H1 (cell line): ENCODE data around the gene KCNJ12. TPM values are rescaled to one million over a fixed set of nuclear protein-coding genes. Genes with fewer than 3 reads are reported as not detected.

Experiments used
- BACH1 ChIP-seq: IDR thresholded peaks from 2 replicates; pipeline ENCODE4 v1.6.1; 2012; ENCODE audit warnings: low read length, improper control_type of control experiment
- CBX5 ChIP-seq: fragments of 300-800, 300-1000 bp; sonication (generic); IDR thresholded peaks from 2 replicates; pipeline ENCODE4 v1.7.1; 2016; ENCODE audit warnings: antibody characterized with exemption, low read length, low read depth
- HDAC6 ChIP-seq: IDR thresholded peaks from one replicate; pipeline ENCODE4 v1.7.1; 2012; ENCODE audit warnings: low read depth, mild to moderate bottlenecking, inconsistent platforms, low read length, moderate library complexity
- KDM1A ChIP-seq: fragments of 200-600, 300-600 bp; sonication (generic); IDR thresholded peaks from 2 replicates; pipeline ENCODE4 v1.7.1; 2016; ENCODE audit warnings: mild to moderate bottlenecking, low read length, borderline replicate concordance
- RXRA ChIP-seq: IDR thresholded peaks from 2 replicates; pipeline ENCODE4 v1.6.1; 2011; ENCODE audit warnings: low read depth, mild to moderate bottlenecking, low read length, moderate library complexity; ENCODE audit not compliant: insufficient read depth
- ZNF274 ChIP-seq: IDR thresholded peaks from 2 replicates; pipeline ENCODE4 v1.7.0; 2012; ENCODE audit warnings: low read length, borderline replicate concordance; ENCODE audit errors: extremely low read depth
- polyA plus RNA-seq, 7 experiments: library from polyadenylated mRNA; depleted of rRNA in 3 of 7; stranded (reverse) in 5 of 7; unstranded in 2 of 7; fragments of >200 nt in 5 of 7; fragments of 200-250 nt in 2 of 7; gene quantifications; 1 replicate in 5 of 7; 2 replicates in 1 of 7; 4 replicates in 1 of 7; pipeline versions ENCODE4 v1.2.1 to v1.2.3, GENCODE V29; 2011 to 2013; ENCODE audit warnings: missing spikeins in 2 of 7, mixed read lengths in 2 of 7
- total RNA-seq: library from RNA; stranded (reverse); fragmentation: NEBNext Ultra II Directional; extraction: Animal tissue kit (Norgen Biotek cat#: 25700); gene quantifications from 2 replicates; pipeline ENCODE4 v1.2.1, GENCODE V29; 2021
- TF ChIP-seq, protein P1 (sequence below): fragments of 300-600 bp; sonication (generic); IDR thresholded peaks from 2 replicates; pipeline ENCODE4 v1.7.1; 2012; ENCODE audit warnings: low read length, moderate library complexity, mild to moderate bottlenecking, inconsistent platforms; ENCODE audit not compliant: insufficient replicate concordance

The KCNJ12 gene
- total and polyA plus RNA-seq, 2 of the 8 experiments (the other 6 are each of a cell fraction or from before 2014, with no cell fraction given): 1.2 to 1.5 TPM

DNA sequence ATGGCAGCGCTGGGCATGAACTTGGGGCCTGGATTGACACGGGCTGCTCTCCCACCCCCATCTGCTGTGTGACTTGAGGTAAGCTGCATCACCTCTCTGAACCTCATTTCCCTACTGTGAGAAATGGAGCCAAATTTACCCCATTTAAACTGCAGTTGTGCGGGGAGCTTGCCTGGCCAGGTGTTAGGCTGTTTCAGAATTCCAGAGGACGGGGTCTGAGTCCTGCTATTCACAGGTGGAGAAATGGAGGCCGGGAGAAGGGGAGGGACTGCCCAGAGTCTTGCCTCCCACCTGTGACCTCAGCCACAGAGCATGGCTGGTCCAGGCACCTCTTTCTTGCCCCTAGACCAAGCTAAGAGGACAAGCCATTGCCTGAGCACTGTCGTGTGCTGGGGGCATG, 12.8 kb downstream of the KCNJ12 start (continued):
- TF ChIP-seq, protein P1, sequence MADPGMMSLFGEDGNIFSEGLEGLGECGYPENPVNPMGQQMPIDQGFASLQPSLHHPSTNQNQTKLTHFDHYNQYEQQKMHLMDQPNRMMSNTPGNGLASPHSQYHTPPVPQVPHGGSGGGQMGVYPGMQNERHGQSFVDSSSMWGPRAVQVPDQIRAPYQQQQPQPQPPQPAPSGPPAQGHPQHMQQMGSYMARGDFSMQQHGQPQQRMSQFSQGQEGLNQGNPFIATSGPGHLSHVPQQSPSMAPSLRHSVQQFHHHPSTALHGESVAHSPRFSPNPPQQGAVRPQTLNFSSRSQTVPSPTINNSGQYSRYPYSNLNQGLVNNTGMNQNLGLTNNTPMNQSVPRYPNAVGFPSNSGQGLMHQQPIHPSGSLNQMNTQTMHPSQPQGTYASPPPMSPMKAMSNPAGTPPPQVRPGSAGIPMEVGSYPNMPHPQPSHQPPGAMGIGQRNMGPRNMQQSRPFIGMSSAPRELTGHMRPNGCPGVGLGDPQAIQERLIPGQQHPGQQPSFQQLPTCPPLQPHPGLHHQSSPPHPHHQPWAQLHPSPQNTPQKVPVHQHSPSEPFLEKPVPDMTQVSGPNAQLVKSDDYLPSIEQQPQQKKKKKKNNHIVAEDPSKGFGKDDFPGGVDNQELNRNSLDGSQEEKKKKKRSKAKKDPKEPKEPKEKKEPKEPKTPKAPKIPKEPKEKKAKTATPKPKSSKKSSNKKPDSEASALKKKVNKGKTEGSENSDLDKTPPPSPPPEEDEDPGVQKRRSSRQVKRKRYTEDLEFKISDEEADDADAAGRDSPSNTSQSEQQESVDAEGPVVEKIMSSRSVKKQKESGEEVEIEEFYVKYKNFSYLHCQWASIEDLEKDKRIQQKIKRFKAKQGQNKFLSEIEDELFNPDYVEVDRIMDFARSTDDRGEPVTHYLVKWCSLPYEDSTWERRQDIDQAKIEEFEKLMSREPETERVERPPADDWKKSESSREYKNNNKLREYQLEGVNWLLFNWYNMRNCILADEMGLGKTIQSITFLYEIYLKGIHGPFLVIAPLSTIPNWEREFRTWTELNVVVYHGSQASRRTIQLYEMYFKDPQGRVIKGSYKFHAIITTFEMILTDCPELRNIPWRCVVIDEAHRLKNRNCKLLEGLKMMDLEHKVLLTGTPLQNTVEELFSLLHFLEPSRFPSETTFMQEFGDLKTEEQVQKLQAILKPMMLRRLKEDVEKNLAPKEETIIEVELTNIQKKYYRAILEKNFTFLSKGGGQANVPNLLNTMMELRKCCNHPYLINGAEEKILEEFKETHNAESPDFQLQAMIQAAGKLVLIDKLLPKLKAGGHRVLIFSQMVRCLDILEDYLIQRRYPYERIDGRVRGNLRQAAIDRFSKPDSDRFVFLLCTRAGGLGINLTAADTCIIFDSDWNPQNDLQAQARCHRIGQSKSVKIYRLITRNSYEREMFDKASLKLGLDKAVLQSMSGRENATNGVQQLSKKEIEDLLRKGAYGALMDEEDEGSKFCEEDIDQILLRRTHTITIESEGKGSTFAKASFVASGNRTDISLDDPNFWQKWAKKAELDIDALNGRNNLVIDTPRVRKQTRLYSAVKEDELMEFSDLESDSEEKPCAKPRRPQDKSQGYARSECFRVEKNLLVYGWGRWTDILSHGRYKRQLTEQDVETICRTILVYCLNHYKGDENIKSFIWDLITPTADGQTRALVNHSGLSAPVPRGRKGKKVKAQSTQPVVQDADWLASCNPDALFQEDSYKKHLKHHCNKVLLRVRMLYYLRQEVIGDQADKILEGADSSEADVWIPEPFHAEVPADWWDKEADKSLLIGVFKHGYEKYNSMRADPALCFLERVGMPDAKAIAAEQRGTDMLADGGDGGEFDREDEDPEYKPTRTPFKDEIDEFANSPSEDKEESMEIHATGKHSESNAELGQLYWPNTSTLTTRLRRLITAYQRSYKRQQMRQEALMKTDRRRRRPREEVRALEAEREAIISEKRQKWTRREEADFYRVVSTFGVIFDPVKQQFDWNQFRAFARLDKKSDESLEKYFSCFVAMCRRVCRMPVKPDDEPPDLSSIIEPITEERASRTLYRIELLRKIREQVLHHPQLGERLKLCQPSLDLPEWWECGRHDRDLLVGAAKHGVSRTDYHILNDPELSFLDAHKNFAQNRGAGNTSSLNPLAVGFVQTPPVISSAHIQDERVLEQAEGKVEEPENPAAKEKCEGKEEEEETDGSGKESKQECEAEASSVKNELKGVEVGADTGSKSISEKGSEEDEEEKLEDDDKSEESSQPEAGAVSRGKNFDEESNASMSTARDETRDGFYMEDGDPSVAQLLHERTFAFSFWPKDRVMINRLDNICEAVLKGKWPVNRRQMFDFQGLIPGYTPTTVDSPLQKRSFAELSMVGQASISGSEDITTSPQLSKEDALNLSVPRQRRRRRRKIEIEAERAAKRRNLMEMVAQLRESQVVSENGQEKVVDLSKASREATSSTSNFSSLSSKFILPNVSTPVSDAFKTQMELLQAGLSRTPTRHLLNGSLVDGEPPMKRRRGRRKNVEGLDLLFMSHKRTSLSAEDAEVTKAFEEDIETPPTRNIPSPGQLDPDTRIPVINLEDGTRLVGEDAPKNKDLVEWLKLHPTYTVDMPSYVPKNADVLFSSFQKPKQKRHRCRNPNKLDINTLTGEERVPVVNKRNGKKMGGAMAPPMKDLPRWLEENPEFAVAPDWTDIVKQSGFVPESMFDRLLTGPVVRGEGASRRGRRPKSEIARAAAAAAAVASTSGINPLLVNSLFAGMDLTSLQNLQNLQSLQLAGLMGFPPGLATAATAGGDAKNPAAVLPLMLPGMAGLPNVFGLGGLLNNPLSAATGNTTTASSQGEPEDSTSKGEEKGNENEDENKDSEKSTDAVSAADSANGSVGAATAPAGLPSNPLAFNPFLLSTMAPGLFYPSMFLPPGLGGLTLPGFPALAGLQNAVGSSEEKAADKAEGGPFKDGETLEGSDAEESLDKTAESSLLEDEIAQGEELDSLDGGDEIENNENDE: no peak
- TF ChIP-seq BACH1: no peak
- no peak for TF ChIP-seq ZNF274
- no peak for TF ChIP-seq CBX5
- 0 out of 2 replicates have a peak, but pooled peaks have one; percentile 40 for TF ChIP-seq KDM1A
- no peak for TF ChIP-seq RXRA
- TF ChIP-seq HDAC6: no peak
